HG02840 (cell line): ENCODE results near the gene C20orf144.
"Not testable (repeated sequence)": the region's sequence is repeated elsewhere in the genome, so short reads cannot be mapped to it uniquely, and the experiment has no call there.

Source experiments
- ATAC-seq: cut with Tn5 transposase; IDR thresholded peaks from one replicate; pipeline ENCODE4 v1.9.1; 2021; ENCODE audit warnings: mild to moderate bottlenecking, moderate library complexity, moderate number of reproducible peaks; ENCODE audit not compliant: unreplicated experiment, low FRiP score

Gene C20orf144

DNA sequence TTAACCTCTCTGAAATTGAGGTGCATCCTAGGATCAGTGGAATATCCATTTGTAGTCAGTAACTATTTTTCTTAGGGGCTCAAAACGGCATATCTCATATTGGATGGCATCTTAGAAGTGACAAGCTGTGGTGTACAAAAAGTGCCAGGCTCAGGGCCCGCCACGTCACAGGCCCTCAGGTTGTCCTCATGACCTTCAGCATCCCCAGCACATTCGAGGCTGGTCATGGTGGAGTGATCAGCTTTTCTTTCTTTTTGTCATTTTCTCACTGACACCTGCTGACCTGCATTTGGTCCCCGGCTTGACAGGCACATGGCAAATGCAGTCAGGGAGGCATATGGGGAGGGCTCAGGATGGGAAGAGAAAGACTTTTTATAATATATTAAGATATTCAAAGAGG is 31.2 kb downstream of the C20orf144 start:
- no peak for ATAC-seq

DNA sequence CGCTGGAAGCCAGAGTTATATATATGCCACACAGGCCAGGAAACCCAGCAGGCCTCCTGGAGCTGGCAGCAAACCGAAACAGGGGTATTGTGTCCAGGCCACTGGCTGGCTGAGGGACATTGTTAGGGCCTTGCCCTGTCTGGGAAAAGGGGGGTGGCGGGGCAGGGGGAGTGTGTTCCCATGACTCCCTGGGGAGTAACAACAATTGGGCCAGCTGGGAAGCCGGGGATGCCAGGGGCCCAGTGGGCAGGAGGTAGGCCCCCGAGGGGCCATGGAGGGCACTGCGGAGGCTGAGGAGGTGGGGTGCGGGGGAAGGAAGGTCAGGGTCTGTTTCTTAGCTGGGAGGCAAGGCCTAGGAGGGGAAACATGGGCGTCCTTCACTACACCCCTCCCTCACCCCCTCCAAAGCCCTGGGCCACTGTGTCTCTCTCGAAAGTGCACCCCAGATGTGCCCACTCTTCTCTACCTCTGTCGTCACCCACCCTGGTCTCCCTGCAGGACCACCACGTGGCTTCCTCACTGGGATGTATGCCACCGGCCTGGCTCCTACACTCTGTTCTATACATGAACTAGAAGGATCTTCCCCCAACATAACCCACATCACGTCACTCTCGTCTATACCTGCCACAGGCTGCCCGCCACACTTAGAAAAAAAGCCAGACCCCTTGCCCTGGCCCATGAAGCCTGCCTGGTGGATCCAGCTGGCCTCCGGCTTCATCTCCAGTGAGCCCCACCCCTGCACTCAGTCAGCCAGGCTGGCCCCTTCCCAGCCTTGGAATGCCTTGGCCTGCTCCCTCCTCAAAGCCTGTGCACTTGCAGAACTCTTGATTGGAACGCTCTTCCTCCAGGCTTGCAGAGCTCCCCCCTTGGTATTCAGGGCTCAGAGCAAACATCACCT is 31.9 kb downstream of the C20orf144 start:
- no peak for ATAC-seq

DNA sequence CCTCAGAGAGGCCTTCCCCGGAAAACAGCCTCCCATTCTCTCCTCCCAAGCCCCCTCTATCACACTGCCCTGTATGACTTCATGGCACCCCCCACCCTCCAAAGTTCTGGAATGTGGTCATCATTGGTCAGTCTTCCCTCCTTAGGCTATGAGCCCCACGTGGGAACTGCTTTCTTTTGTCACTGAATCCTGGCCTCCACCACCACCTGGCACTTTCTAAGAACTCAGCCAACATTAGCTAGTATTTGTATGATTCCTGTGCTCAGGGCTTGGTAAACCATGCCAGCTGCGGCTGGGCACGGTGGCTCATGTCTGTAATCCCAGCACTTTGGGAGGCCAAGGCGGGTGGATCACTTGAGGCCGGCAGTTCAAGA is 32.5 kb downstream of the C20orf144 start:
- no peak for ATAC-seq

DNA sequence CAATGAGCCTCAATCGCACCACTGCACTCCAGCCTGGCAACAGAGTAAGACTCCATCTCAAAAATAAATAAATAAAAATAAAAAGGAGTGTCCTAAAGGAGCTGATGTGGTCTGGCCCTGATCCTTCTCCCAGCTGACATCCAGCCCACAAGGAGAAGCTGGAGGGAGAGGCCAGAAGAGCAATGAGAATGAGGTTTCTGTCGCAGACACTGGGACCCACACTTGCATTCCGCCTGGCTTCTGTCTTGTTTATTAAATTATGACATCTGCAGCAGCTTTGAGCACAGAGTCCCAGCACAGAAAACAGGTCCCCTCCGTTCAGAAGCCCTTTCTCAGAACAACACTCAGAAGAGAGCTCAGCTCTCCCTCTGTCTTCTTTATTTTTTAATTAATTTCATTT is 34.3 kb downstream of the C20orf144 start:
- no peak for ATAC-seq

DNA sequence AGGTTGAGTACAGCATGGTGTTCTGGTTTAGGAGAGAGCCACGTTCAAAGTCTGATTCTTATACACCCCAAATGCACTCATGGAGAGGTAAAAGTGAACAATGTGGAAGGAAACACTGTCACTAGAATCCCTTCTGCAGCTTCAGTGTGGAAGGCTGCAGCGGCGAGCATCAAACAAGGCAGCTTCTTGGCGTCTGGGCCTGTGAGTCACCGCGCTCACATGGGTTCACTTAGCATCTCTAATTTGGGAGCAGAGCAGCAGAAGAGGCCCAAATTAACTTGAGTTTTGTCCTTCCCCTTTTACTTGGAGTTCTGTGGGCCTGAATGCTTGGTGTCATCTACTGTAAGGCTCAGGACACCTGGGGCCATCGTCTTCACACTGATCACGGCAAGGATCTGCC is 35.0 kb downstream of the C20orf144 start:
- ATAC-seq = no peak

DNA sequence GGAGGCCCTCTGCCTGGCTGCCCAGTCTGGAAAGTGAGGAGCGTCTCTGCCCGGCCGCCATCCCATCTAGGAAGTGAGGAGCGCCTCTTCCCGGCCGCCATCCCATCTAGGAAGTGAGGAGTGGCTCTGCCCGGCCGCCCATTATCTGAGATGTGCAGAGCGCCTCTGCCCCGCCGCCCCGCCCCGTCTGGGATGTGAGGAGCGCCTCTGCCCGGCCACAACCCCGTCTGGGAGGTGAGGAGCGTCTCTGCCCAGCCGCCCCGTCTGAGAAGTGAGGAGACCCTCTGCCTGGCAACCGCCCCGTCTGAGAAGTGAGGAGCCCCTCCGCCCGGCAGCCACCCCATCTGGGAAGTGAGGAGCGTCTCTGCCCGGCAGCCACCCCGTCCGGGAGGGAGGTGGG is 36.8 kb downstream of the C20orf144 start:
- ATAC-seq = not testable (repeated sequence)

DNA sequence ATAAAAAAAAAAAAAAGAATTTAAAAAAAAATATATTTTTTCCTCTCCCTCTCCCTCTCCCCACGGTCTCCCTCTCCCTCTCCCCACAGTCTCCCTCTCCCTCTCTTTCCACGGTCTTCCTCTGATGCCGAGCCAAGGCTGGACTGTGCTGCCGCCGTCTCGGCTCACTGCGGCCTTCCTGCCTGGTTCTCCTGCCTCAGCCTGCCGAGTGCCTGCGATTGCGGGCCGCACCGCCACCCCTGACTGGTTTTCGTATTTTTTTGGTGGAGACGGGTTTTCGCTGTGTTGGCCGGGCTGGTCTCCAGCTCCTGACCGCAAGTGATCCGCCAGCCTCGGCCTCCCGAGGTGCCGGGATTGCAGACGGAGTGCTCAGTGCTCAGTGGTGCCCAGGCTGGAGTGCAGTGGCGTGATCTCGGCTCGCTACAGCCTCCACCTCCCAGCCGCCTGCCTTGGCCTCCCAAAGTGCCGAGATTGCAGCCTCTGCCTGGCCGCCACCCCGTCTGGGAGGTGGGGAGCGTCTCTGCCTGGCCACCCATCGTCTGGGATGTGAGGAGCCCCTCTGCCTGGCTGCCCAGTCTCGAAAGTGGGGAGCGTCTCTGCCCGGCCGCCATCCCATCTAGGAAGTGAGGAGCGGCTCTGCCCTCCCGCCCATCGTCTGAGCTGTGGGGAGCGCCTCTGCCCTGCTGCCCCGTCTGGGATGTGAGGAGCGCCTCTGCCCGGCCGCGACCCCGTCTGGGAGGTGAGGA is 38.7 kb downstream of the C20orf144 start:
- ATAC-seq = not testable (repeated sequence)

DNA sequence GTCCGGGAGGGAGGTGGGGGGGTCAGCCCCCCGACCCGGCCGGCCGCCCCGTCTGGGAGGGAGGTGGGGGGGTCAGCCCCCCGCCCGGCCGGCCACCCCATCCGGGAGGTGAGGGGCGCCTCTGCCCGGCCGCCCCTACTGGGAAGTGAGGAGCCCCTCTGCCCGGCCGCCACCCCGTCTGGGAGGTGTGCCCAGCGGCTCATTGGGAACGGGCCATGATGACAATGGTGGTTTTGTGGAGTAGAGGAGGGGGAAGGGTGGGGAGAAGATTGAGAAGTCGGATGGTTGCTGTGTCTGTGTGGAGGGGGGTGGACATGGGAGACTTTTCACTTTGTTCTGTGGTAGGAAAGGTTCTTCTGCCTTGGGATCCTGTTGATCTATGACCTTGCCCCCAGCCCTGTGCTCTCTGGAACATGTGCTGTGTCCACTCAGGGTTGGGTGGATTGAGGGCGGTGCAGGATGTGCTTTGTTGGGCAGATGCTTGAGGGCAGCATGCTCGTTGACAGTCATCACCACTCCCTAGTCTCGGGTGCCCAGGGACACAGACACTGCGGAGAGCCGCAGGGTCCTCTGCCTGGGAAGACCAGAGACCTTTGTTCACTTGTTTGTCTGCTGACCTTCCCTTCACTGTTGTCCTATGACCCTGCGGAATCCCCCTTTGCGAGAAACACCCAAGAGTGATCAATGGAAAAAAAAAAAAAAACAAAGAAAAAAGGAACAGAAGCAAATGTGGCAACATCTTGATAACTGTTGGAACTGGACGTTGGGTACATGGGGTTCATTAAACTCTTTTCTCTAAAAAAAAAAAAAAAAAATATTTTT is 39.7 kb downstream of the C20orf144 start:
- ATAC-seq = no peak

DNA sequence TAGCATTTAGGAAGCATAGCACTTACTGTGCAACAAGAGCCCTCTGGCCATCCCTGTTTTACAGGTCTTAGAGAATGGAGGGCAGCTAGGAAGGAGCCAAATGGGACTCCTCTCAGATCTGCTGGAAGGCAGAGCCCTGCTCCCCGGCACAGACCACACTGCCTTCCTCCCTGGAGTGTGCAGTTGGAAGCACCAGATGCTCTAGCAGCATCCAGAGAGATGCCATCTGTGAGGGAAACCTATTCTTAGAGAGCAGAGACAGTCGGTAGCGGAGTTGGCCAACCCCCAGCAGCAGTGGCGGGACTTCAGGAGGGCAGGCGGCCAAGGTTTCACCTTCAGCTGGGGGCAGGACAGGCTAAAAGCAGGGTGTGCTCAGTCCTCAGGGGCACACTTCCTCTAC is 40.7 kb downstream of the C20orf144 start:
- ATAC-seq = no peak

DNA sequence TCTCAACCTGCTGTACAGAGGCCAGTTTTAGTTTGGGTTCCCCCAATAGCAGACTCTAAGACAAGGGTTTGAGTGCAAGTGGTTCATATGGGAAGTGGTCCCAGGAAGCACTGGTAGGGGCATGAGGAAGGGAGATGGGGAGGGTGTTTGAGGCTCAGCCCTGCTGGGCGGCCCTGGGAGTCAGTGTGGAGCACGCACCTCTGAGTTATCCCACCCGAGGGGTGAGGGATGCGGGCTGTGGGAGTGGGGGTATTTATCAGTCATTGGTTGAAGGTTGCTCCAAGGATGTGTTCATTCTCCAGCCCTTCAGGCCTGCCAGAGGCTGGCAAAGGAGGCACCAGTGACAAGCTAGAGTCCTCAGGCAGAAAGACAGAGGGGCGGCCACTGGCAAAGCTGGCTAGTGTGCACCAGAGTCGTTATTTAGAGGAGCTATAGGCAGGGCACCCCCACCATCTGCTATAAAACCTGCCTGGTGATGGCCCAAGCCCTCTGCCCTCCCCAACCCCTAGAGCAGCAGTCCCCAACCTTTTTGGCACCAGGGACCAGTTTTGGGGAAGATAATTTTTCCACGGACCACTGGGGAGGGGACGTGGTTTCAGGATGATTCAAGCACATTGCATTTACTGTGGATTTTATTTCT is 41.5 kb downstream of the C20orf144 start:
- ATAC-seq = no peak

DNA sequence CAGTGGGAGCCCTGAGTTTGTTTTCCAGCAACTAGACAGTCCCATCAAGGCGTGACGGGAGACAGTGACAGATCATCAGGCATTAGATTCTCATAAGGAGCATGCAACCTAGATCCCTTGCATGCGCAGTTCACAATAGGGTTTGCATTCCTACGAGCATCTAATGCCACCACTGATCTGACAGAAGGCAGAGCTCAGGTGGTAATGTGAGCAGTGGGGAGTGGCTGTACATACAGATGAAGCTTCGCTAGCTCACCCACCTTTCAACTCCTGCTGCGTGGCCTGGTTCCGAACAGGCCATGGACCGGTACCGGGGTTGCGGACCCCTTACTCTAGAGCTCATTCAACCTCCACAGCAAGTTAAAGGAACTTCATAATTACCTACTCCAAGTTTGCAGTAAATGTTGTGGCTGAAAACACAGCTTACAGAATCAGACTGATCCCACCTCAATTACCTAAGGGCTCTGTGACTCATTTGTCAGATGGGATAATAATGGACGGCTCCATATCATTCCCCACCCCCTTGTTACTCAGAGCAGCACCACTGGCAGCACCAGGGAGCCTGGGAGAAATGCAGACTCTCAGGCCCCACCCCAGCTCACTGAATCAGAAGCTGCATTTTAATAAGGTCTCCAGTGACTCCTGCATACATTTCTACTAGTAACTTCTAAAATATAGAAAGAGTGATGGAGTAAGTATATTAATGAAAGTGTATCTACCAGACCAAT is 42.2 kb downstream of the C20orf144 start:
- ATAC-seq = no peak

DNA sequence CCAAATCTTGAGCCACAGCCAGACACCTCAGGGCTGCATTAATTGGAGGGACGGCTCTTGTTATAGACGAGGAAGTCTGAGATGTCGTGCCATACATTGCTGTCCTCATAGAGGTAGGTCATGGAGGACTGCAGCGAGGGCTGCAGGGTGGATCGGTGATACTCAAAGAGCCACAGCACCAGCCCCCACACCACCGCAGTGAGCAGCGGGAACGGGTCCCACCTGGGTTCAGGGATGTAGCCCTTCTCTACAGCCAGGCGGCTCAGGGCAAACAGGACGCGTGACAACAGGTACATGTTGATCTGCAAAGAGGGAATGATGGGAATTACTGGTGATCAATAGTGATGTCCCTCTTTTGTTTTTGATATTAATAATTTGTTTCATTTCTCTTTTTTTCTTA is 45.5 kb downstream of the C20orf144 start:
- ATAC-seq = no peak

DNA sequence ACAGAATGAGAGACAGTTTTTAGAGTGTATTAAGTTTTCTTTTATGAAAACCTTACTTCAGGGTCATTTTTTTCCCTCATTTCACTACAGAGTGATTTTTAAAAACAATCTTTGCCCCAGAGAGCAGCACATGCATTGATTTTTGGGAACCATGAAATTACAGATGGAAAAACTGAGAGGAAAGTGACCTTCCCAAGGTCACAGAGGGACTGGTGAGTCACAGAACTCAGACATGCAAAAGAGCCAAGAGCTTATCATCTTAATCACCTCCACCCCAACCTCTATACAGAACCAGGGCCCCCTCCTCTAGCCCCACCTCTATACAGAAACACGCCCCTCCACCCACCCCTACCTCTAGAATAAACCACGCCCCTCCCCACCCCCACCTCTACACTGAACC is 47.3 kb downstream of the C20orf144 start:
- ATAC-seq = no peak

DNA sequence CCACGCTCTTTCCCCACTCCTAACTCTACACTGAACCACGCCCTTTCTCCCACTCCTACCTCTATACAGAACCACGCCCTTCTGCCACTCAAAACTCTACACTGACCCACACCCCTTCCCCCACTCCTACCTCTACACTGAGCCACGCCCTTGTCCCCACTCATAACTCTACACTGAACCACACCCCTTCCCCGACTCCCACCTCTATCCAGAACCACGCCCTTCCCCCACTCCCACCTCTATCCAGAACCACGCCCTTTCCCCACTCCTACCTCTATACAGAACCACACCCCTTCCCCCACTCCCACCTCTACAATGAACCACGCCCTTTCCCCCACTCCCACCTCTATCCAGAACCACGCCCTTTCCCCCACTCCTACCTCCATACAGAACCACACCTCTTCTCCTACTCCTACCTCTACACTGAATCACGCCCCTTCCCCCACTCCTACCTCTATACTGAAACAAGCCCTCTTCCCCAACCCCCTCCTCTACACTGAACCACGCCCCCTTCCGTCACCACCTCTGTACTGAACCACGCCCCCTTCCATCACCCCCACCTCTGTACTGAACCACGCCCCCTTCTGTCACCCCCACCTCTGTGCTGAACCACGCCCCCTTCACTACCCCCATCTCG is 47.9 kb downstream of the C20orf144 start:
- no peak for ATAC-seq

DNA sequence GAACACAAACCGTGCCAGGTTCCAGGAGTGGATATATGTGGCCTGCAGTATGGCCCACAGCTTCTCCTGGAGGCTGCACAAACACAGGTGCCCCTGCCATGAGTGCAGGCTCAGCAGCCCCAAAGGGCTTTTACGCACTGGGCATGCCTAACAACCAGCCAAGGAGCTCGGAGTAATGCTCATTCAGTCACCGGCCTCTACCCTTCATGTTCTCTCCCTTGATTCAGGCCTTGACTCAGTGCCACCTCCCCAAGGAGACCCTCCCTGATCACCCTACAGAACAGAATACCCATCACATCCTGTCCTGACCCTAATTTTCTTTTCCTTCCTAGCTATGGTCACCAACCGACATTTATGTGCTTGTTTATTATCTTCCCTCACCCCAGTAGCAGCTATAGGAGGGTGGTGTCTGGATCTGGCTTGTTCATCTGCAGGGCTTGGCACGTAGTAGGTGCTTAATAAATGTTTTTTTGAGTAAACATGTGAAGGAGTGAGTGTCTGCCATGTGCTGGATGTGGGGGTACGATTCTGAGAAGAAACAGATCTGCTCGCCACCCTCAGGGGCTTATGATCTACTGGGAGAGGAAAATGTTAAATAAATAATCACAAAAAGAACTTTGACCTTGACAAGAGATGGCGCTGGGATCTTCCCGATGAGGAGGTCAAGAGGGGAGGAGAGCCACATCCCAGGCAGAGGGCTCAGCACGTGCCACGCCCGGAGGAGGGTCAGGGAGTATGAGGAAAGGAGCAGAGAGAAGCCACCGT is 48.7 kb downstream of the C20orf144 start:
- ATAC-seq = no peak

DNA sequence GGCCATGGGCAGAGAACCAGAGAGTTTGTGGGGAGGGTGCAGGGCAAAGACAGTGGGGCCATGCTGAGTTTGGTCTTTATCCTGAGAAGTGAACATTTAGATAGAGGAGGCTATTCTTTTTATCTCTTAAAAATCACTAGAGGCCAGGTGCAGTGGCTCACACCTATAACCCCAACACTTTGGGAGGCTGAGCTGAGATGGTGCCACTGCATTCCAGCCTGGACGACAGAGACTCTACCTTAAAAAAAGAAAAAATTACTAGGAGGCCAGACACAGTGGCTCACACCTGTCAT is 49.3 kb downstream of the C20orf144 start:
- no peak for ATAC-seq
